Tibial nerve (tissue), 4 donors: ENCODE data around the gene UBE2G1. TPM values are rescaled to one million over a fixed set of nuclear protein-coding genes. Genes with fewer than 3 reads are reported as not detected.

ENCODE experiments used
- DNase-seq, 2 donors: peaks; one replicate each; pipeline ENCODE4 v3.0.0-alpha.2; 2019; ENCODE audit warnings: low spot score in 2 of 2
- H3K27ac ChIP-seq, 4 donors: fragments of 200-600 bp; sonication (generic) in 3 of 4; one replicate each; pipeline ENCODE4 v1.5.1; 2017 to 2019; ENCODE audit warnings: mild to moderate bottlenecking in 1 of 4
- H3K27me3 ChIP-seq, 2 donors: fragments of 200-600 bp; sonication (generic) in 1 of 2; one replicate each; pipeline versions ENCODE4 v1.5.1 to v1.6.0; 2017 to 2019
- H3K36me3 ChIP-seq, 3 donors: fragments of 200-600 bp; sonication (generic); one replicate each; pipeline ENCODE4 v1.5.1; 2018 to 2019
- H3K4me1 ChIP-seq, 4 donors: fragments of 200-600 bp; sonication (generic) in 3 of 4; one replicate each; pipeline ENCODE4 v1.5.1; 2017 to 2019
- H3K4me3 ChIP-seq, 4 donors: fragments of 200-600 bp; sonication (generic) in 3 of 4; one replicate each; pipeline ENCODE4 v1.5.1; 2017 to 2019; ENCODE audit warnings: mild to moderate bottlenecking in 1 of 4, moderate library complexity in 1 of 4
- H3K9me3 ChIP-seq, 4 donors: fragments of 200-600 bp; sonication (generic) in 3 of 4; one replicate each; pipeline ENCODE4 v1.5.1; 2017 to 2019
- EP300 ChIP-seq, 2 donors: sonication (generic); formaldehyde crosslinking; IDR thresholded peaks; one replicate each; pipeline ENCODE4 v1.6.1; 2017; ENCODE audit warnings: antibody characterized with exemption in 2 of 2, mild to moderate bottlenecking in 1 of 2
- POLR2A ChIP-seq, 2 donors: fragments of 450-650 bp; IDR thresholded peaks; one replicate each; pipeline ENCODE4 v1.6.1; 2017; ENCODE audit warnings: antibody characterized with exemption in 2 of 2, mild to moderate bottlenecking in 2 of 2, moderate library complexity in 2 of 2
- WGBS, 2 donors: methylation state at CpG; one replicate each; pipeline ENCODE4 v1.1.5; 2018; 5-methylcytosine and 5-hydroxymethylcytosine counted together
- total RNA-seq, 4 donors: library from RNA; depleted of rRNA; stranded (reverse); fragments of >200 nt; gene quantifications; one replicate each; pipeline ENCODE4 v1.1.0, GENCODE V29; 2016
- TF ChIP-seq, protein P1 (sequence below), 5 experiments: fragments of 200-600 bp in 3 of 5; fragments of 450-650 bp in 2 of 5; sonication (generic) in 3 of 5; IDR thresholded peaks; one replicate each; pipeline ENCODE4 v1.5.1; 2016 to 2019; ENCODE audit warnings: antibody characterized with exemption in 5 of 5, mild to moderate bottlenecking in 3 of 5, moderate library complexity in 2 of 5

Gene UBE2G1
- total RNA-seq, 4 donors from 2014 or later, result 30.4 to 50.7 (median 38.3) TPM

DNA sequence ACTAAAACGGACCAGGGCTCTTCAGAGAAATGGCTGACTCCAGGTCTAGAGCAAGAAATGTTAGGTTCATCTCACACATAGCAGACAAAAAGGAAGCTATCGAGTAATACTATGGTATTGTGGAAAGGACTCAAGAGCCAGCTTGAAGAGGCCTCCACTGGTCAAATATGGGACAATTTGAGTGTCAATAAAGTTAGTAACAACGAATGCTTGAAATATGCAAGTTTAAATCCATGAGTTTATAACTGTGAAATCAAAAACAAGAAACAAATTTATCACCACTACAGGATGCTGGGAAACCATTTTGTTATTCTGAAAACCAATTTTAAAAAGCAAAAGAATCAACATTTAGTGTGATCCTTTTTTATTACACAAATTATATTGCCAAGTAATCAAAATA, 52.3 kb downstream of the UBE2G1 start:
- Histone ChIP-seq H3K27ac (no peak overlapping the region), H3K4me1 (peaks cover 0 to 66% (median 27%) of the 10 kb centered on the region in 4 donors), H3K4me3 (no peak overlapping the region), H3K36me3 (no peaks in the 10 kb centered on the region), H3K27me3 (no peaks in the 10 kb centered on the region), H3K9me3 (no peaks in the 10 kb centered on the region)
- TF ChIP-seq POLR2A (IDR thresholded peaks at IDR 0.05) (no peak), EP300 (IDR thresholded peaks at IDR 0.05) (no peak)
- TF ChIP-seq, protein P1, sequence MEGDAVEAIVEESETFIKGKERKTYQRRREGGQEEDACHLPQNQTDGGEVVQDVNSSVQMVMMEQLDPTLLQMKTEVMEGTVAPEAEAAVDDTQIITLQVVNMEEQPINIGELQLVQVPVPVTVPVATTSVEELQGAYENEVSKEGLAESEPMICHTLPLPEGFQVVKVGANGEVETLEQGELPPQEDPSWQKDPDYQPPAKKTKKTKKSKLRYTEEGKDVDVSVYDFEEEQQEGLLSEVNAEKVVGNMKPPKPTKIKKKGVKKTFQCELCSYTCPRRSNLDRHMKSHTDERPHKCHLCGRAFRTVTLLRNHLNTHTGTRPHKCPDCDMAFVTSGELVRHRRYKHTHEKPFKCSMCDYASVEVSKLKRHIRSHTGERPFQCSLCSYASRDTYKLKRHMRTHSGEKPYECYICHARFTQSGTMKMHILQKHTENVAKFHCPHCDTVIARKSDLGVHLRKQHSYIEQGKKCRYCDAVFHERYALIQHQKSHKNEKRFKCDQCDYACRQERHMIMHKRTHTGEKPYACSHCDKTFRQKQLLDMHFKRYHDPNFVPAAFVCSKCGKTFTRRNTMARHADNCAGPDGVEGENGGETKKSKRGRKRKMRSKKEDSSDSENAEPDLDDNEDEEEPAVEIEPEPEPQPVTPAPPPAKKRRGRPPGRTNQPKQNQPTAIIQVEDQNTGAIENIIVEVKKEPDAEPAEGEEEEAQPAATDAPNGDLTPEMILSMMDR (IDR thresholded peaks at IDR 0.05), result no peak
- DNase-seq, result no peak
- 90 to 92% methylated on average over 3 of the region's 3 CpGs for WGBS, 2 donors

DNA sequence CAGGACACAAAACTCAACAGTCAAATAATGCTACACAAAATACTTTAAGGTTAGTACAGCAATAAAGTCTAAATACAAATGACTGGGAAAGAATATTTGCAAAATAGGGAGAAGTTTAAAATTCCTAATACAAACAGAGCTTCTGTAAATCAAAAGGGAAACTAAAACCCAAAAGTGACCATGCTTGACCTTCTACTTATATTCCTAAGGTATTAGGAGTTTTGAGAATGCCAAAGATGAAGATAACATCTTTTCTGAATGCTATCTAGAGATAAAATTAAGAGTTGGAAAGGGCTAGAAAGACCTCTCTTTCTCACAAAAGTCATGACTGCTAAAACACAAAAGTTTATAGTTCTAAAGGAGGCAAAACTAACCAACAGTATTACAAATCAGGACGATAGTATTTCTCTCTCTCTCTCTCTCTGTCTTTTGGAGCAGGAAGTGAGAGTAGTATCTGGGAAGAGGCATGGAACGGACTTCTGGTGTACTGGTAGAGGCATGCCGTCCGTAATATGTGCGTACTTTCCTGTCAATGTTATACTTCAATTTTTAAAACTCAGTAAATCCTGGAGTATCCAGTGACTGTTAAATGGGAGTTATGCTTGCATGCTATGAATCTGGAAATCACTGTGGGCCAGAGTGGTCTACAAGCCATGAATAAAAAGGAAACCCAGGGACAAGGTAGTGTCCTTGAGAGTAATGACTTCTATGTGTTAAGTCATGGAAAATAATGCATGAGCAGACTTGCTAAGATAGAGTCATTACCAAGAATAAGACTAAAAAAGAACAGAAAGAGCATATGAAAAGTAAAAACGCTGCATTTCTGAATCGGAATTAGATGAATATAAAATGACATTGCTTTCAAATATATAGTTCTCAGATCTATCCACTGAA, 53.0 kb downstream of the UBE2G1 start:
- Histone ChIP-seq H3K27me3 (no peaks in the 10 kb centered on the region), H3K4me1 (peaks cover 0 to 66% (median 28%) of the 10 kb centered on the region in 4 donors), H3K4me3 (no peak overlapping the region), H3K9me3 (no peaks in the 10 kb centered on the region), H3K27ac (no peak overlapping the region), H3K36me3 (no peaks in the 10 kb centered on the region)
- 66 to 71% methylated on average over 7 of the region's 7 CpGs for WGBS, 2 donors
- DNase-seq, result no peak
- TF ChIP-seq POLR2A (IDR thresholded peaks at IDR 0.05) (no peak), EP300 (IDR thresholded peaks at IDR 0.05) (no peak)
- TF ChIP-seq, protein P1 (IDR thresholded peaks at IDR 0.05), result no peak

DNA sequence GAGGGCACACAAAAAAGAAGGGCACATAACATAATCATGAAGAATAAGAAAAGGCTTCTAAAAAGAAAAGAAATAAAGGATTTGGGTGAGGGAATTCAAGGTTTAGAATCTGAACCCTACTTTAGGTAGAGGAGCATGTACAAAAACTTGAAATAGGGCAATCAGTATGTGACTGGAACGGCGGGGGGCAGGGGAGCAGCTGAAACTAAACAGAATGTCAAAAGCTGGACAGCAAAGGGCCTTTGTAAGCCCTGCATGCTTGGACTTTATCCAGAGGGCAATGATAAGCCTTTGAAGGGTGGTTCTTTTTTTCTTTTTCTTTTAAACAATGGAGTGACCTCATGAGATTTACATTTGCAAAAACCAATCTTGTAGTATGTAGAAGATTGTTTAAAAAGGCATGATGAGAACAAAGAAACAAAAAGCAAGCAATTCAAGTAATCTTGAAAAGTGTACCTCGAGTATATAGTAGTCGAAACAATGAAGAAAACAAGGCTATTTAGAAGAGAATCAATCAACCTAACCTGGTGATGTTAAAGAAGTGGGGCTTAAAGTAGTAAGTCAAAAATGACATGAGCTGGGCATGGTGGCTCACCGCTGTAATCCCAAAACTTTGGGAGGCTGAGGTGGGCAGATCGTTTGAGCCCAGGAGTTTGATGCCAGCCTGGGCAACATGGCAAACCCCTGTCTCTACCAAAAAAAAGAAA, 56.0 kb downstream of the UBE2G1 start:
- Histone ChIP-seq H3K4me1 (peaks cover 0 to 50% (median 23%) of the 10 kb centered on the region in 4 donors), H3K4me3 (no peak overlapping the region), H3K27me3 (no peaks in the 10 kb centered on the region), H3K9me3 (no peaks in the 10 kb centered on the region), H3K36me3 (peaks cover 0 to 10% (median 0%) of the 10 kb centered on the region in 3 donors), H3K27ac (peak overlapping the region in 2 of 4 donors; percentile 0 to 36)
- TF ChIP-seq EP300 (IDR thresholded peaks at IDR 0.05), result no peak
- TF ChIP-seq POLR2A (IDR thresholded peaks at IDR 0.05), result no peak
- TF ChIP-seq, protein P1 (IDR thresholded peaks at IDR 0.05), result no peak
- DNase-seq, result no peak
- 48 to 59% methylated on average over 6 of the region's 6 CpGs for WGBS, 2 donors

DNA sequence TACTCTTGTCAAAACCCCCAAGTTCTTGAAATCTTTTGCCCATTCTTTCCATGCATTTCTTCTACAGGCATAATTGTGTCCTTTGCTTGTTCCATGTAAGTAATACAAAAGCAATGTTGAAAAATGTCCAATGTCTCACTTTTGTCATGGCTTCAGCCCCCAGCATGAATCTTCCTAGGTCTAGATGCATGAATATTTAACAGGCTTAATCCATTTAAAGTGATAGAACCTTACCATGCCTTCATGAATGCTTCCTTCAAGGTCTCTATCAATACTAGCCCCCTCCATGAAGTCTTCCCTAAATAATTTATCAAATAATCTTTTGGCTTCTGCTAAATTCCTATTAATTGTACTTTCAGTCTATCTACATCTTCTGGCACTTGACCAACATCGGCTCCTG, 56.6 kb downstream of the UBE2G1 start:
- peaks cover 0 to 50% (median 23%) of the 10 kb centered on the region in 4 donors for H3K4me1 ChIP-seq
- no peak for DNase-seq
- TF ChIP-seq EP300 (IDR thresholded peaks at IDR 0.05) (no peak), POLR2A (IDR thresholded peaks at IDR 0.05) (no peak)
- TF ChIP-seq, protein P1 (IDR thresholded peaks at IDR 0.05), result no peak

More for the DNA sequence above, 56.6 kb downstream of the UBE2G1 start:
- H3K27ac ChIP-seq, result peak overlapping the region in 2 of 4 donors; percentile 12 to 36
- H3K4me3 ChIP-seq, result no peak overlapping the region
- no peaks in the 10 kb centered on the region for H3K9me3 ChIP-seq
- WGBS, 2 donors, result 8 to 21% methylated on average over 1 of the region's 1 CpG
- H3K36me3 ChIP-seq, result peaks cover 0 to 10% (median 0%) of the 10 kb centered on the region in 3 donors
- H3K27me3 ChIP-seq, result no peaks in the 10 kb centered on the region
